Uterus (tissue), 2 donors: Measurements from ENCODE around the gene ZNF407.

ENCODE experiments used
- POLR2A ChIP-seq, 2 donors: fragments of 450-650 bp; IDR thresholded peaks; one replicate each; pipeline ENCODE4 v1.6.1; 2016; ENCODE audit warnings: antibody characterized with exemption in 2 of 2, mild to moderate bottlenecking in 1 of 2, moderate library complexity in 1 of 2
- TF ChIP-seq, protein P1 (sequence below), 4 experiments: fragments of 200-600 bp in 2 of 4; fragments of 450-650 bp in 2 of 4; sonication (generic) in 2 of 4; IDR thresholded peaks; one replicate each; pipeline ENCODE4 v1.5.1; 2016 to 2019; ENCODE audit warnings: antibody characterized with exemption in 4 of 4, mild to moderate bottlenecking in 2 of 4, moderate library complexity in 1 of 4

DNA sequence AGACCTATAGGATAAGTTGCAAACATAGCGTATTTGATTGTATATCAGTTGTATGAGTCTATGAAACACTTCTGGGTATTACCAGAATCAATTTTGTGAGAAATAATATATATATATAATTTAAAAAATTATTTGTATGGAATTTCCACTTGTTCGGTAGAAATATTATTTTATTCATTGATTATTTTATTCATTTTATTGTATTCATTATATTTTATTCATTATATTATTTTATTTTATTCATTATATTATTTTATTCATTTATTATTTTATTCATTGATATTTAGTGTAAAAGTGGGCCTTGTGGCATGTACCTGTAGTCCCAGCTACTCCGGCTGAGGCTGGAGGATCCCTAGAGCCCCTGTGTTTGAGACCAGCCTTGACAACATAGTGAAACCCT is 268.9 kb downstream of the ZNF407 start:
- TF ChIP-seq POLR2A (IDR thresholded peaks at IDR 0.05) = no peak
- TF ChIP-seq, protein P1, sequence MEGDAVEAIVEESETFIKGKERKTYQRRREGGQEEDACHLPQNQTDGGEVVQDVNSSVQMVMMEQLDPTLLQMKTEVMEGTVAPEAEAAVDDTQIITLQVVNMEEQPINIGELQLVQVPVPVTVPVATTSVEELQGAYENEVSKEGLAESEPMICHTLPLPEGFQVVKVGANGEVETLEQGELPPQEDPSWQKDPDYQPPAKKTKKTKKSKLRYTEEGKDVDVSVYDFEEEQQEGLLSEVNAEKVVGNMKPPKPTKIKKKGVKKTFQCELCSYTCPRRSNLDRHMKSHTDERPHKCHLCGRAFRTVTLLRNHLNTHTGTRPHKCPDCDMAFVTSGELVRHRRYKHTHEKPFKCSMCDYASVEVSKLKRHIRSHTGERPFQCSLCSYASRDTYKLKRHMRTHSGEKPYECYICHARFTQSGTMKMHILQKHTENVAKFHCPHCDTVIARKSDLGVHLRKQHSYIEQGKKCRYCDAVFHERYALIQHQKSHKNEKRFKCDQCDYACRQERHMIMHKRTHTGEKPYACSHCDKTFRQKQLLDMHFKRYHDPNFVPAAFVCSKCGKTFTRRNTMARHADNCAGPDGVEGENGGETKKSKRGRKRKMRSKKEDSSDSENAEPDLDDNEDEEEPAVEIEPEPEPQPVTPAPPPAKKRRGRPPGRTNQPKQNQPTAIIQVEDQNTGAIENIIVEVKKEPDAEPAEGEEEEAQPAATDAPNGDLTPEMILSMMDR (IDR thresholded peaks at IDR 0.05) = no peak
